ENCODE data around the gene OR5C1. TPM values are rescaled to one million over a fixed set of nuclear protein-coding genes. Genes with fewer than 3 reads are reported as not detected.

Gene OR5C1
- total RNA-seq, 1 donor from 2014 or later: not detected

- H3K36me3 ChIP-seq: no peaks in the 10 kb centered on the region
- H4K20me1 ChIP-seq (ENCODE audit: low read depth): no peaks in the 10 kb centered on the region
- H3F3A ChIP-seq (ENCODE audit: low read depth): no peaks in the 10 kb centered on the region
- no peak overlapping the region for H2AFZ ChIP-seq (replicated peaks)
- no peaks in the 10 kb centered on the region for H3K9me3 Mint-ChIP-seq
- H3K4me2 ChIP-seq: no peak overlapping the region
- peaks cover 5% of the 10 kb centered on the region for H3K27me3 Mint-ChIP-seq (ENCODE audit: insufficient read depth, low read depth)
- H3K36me3 Mint-ChIP-seq: no peaks in the 10 kb centered on the region
- no peak overlapping the region for H3K27ac ChIP-seq
- H3K4me1 ChIP-seq: no peaks in the 10 kb centered on the region
- no peaks in the 10 kb centered on the region for H3K79me2 ChIP-seq (ENCODE audit: low read depth)
- H3K4me3 Mint-ChIP-seq: no peak overlapping the region
- no peak overlapping the region for H3K4me3 ChIP-seq
- no peak for DNase-seq (ENCODE audit: low spot score)
- TF ChIP-seq CTCF (IDR thresholded peaks at IDR 0.05) (no peak), EZH2phosphoT487 (IDR thresholded peaks at IDR 0.05) (no peak), EZH2 (IDR thresholded peaks at IDR 0.05) (no peak)
- no peak overlapping the region for H3K27ac Mint-ChIP-seq
- H3K9ac ChIP-seq: no peak overlapping the region
- no peaks in the 10 kb centered on the region for H3K4me1 Mint-ChIP-seq
- H3K9me3 ChIP-seq (ENCODE audit: low read depth): no peaks in the 10 kb centered on the region
- H3K27me3 ChIP-seq: no peaks in the 10 kb centered on the region
Observed at GRCh38 chr9:122785269-122785668, 3.5 kb upstream of the OR5C1 start.

GRCh38 chr9:122786338-122786737, 2.4 kb upstream of the OR5C1 start:
- H3K9ac ChIP-seq: no peak overlapping the region
- no peak overlapping the region for H3K4me3 ChIP-seq
- no peaks in the 10 kb centered on the region for H4K20me1 ChIP-seq (ENCODE audit: low read depth)
- no peak overlapping the region for H3K27ac Mint-ChIP-seq
- no peak overlapping the region for H3K27ac ChIP-seq
- H3K79me2 ChIP-seq (ENCODE audit: low read depth): no peaks in the 10 kb centered on the region
- no peak overlapping the region for H3K4me3 Mint-ChIP-seq
- no peaks in the 10 kb centered on the region for H3K9me3 ChIP-seq (ENCODE audit: low read depth)
- H3F3A ChIP-seq (ENCODE audit: low read depth): no peaks in the 10 kb centered on the region
- no peak overlapping the region for H3K4me2 ChIP-seq
- TF ChIP-seq EZH2 (IDR thresholded peaks at IDR 0.05): no peak
- TF ChIP-seq CTCF (IDR thresholded peaks at IDR 0.05): no peak
- TF ChIP-seq EZH2phosphoT487 (IDR thresholded peaks at IDR 0.05): no peak
- no peaks in the 10 kb centered on the region for H3K27me3 ChIP-seq
- no peaks in the 10 kb centered on the region for H3K36me3 ChIP-seq
- peaks cover under 1% of the 10 kb centered on the region for H3K9me3 Mint-ChIP-seq
- no peaks in the 10 kb centered on the region for H3K4me1 Mint-ChIP-seq
- H2AFZ ChIP-seq (replicated peaks): no peak overlapping the region
- H3K4me1 ChIP-seq: no peaks in the 10 kb centered on the region
- DNase-seq (ENCODE audit: low spot score): no peak
- peaks cover 5% of the 10 kb centered on the region for H3K27me3 Mint-ChIP-seq (ENCODE audit: insufficient read depth, low read depth)
- no peaks in the 10 kb centered on the region for H3K36me3 Mint-ChIP-seq

GRCh38 chr9:122789256-122790046, 718 bp downstream of the OR5C1 start:
- H3K27me3 Mint-ChIP-seq (ENCODE audit: insufficient read depth, low read depth): peaks cover 8% of the 10 kb centered on the region
- H3K79me2 ChIP-seq (ENCODE audit: low read depth): no peaks in the 10 kb centered on the region
- no peaks in the 10 kb centered on the region for H3K4me1 ChIP-seq
- no peak overlapping the region for H3K4me3 Mint-ChIP-seq
- peaks cover 3% of the 10 kb centered on the region for H3K9me3 Mint-ChIP-seq
- H3K9ac ChIP-seq: no peak overlapping the region
- no peak overlapping the region for H2AFZ ChIP-seq (replicated peaks)
- DNase-seq (ENCODE audit: low spot score): no peak
- no peaks in the 10 kb centered on the region for H3K9me3 ChIP-seq (ENCODE audit: low read depth)
- no peak overlapping the region for H3K27ac ChIP-seq
- H4K20me1 ChIP-seq (ENCODE audit: low read depth): no peaks in the 10 kb centered on the region
- no peak overlapping the region for H3K4me2 ChIP-seq
- H3K36me3 Mint-ChIP-seq: no peaks in the 10 kb centered on the region
- no peaks in the 10 kb centered on the region for H3F3A ChIP-seq (ENCODE audit: low read depth)
- no peak overlapping the region for H3K4me3 ChIP-seq
- H3K27me3 ChIP-seq: no peaks in the 10 kb centered on the region
- no peaks in the 10 kb centered on the region for H3K36me3 ChIP-seq
- H3K27ac Mint-ChIP-seq: no peak overlapping the region
- no peak for TF ChIP-seq EZH2 (IDR thresholded peaks at IDR 0.05)
- TF ChIP-seq CTCF (IDR thresholded peaks at IDR 0.05): no peak
- no peak for TF ChIP-seq EZH2phosphoT487 (IDR thresholded peaks at IDR 0.05)
- no peaks in the 10 kb centered on the region for H3K4me1 Mint-ChIP-seq
